Measurements from ENCODE around the gene ZNF750.

- TF ChIP-seq, protein P1, sequence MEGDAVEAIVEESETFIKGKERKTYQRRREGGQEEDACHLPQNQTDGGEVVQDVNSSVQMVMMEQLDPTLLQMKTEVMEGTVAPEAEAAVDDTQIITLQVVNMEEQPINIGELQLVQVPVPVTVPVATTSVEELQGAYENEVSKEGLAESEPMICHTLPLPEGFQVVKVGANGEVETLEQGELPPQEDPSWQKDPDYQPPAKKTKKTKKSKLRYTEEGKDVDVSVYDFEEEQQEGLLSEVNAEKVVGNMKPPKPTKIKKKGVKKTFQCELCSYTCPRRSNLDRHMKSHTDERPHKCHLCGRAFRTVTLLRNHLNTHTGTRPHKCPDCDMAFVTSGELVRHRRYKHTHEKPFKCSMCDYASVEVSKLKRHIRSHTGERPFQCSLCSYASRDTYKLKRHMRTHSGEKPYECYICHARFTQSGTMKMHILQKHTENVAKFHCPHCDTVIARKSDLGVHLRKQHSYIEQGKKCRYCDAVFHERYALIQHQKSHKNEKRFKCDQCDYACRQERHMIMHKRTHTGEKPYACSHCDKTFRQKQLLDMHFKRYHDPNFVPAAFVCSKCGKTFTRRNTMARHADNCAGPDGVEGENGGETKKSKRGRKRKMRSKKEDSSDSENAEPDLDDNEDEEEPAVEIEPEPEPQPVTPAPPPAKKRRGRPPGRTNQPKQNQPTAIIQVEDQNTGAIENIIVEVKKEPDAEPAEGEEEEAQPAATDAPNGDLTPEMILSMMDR (conservative IDR thresholded peaks at IDR 0.05), result no peak
- no peak for TF ChIP-seq EZH2 (IDR thresholded peaks at IDR 0.05; ENCODE audit: low read depth)
These were observed 10.8 kb downstream of the ZNF750 start for GRCh38 chr17:82828875-82829487.
